HepG2 (cell line): ENCODE results near the gene TNNI3K. TPM values are rescaled to one million over a fixed set of nuclear protein-coding genes. Genes with fewer than 3 reads are reported as not detected.

Experiments used
- KDM3A ChIP-seq: IDR thresholded peaks from 2 replicates; pipeline ENCODE4 v1.6.1; 2018; ENCODE audit warnings: low read depth, missing compliant biosample characterization
- NBN ChIP-seq: fragments of 450-650 bp; conservative IDR thresholded peaks from 2 replicates; pipeline ENCODE4 v1.6.1; 2017
- NFE2L2 ChIP-seq: fragments of 150-350 bp; IDR thresholded peaks from 2 replicates; pipeline ENCODE4 v1.6.1; 2014; ENCODE audit warnings: low read length
- NFYC ChIP-seq: IDR thresholded peaks from 2 replicates; pipeline ENCODE4 v1.6.1; 2016; ENCODE audit warnings: missing genetic modification reagents, missing compliant biosample characterization
- PRDM10 ChIP-seq: sonication (generic); formaldehyde crosslinking; IDR thresholded peaks from 2 replicates; pipeline ENCODE4 v1.4.0; 2020; ENCODE audit warnings: low read depth, missing genetic modification reagents
- ZBTB49 ChIP-seq: sonication (generic); formaldehyde crosslinking; IDR thresholded peaks from 2 replicates; pipeline ENCODE4 v1.4.0; 2020; ENCODE audit warnings: missing genetic modification reagents, borderline replicate concordance
- ZNF296 ChIP-seq: sonication (generic); formaldehyde crosslinking; conservative IDR thresholded peaks from 2 replicates; pipeline ENCODE4 v1.5.0; 2020; ENCODE audit warnings: mild to moderate bottlenecking, missing genetic modification reagents
- ZUFSP ChIP-seq: sonication (generic); formaldehyde crosslinking; IDR thresholded peaks from 2 replicates; pipeline ENCODE4 v1.9.0; 2021; ENCODE audit warnings: missing genetic modification reagents, mild to moderate bottlenecking, borderline replicate concordance
- polyA plus RNA-seq, 8 experiments: library from polyadenylated mRNA; depleted of rRNA in 3 of 8; stranded (reverse) in 7 of 8; unstranded in 1 of 8; fragments of >200 nt; fragmentation: Illumina TruSeq in 4 of 8; extraction: Trizol in 4 of 8; gene quantifications; 2 replicates each; pipeline versions ENCODE4 v1.2.1 to v1.2.3, GENCODE V29; 2011 to 2016; ENCODE audit warnings: low read depth in 4 of 8, missing spikeins in 1 of 8, mixed read lengths in 1 of 8; ENCODE audit not compliant: insufficient read depth in 1 of 8
- total RNA-seq, 5 experiments: library from RNA; depleted of rRNA; stranded (reverse); fragments of >200 nt; fragmentation: Illumina TruSeq; extraction: Trizol; gene quantifications; 2 replicates each; pipeline ENCODE4 v1.2.3, GENCODE V29; 2016; ENCODE audit warnings: low read depth in 1 of 5

The TNNI3K gene
- total and polyA plus RNA-seq, 2 of the 13 experiments (the other 11 are each of a cell fraction or from before 2014, with no cell fraction given), result 1.1 TPM; not detected in 1

- no peak for TF ChIP-seq ZUFSP (CRISPR knock-in tag)
- no peak for TF ChIP-seq KDM3A (CRISPR knock-in tag)
- no peak for TF ChIP-seq NFYC (CRISPR knock-in tag)
- TF ChIP-seq NFE2L2, result no peak
- TF ChIP-seq ZNF296 (CRISPR knock-in tag), result no peak
- no peak for TF ChIP-seq PRDM10
- no peak for TF ChIP-seq NBN
- TF ChIP-seq ZBTB49 (CRISPR knock-in tag), result no peak
Measured at GRCh38 chr1:74548961-74549750, 314.0 kb downstream of the TNNI3K start (continued).
